ENCODE measurements around the gene AKR7A3.

DNA sequence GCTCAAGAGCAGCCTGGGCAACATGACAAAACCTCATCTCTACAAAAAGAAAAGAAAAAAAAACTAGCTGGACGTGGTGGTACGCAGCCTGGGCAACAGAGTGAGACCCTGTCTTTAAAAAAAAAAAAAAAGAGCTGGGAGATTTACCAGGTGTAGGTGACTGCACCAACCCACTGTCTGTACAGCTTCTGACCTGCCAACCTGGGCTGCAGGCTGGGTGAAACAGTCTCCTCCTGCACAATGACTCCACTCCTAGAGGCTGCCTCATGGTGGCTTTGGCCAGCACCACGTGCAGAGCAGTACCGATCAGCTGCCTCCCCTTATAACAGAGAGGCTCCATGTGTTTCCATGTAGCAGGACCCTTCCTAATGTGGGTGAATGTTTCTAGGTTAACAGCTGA lies 33.3 kb downstream of the AKR7A3 start:
- TF ChIP-seq, protein P1, sequence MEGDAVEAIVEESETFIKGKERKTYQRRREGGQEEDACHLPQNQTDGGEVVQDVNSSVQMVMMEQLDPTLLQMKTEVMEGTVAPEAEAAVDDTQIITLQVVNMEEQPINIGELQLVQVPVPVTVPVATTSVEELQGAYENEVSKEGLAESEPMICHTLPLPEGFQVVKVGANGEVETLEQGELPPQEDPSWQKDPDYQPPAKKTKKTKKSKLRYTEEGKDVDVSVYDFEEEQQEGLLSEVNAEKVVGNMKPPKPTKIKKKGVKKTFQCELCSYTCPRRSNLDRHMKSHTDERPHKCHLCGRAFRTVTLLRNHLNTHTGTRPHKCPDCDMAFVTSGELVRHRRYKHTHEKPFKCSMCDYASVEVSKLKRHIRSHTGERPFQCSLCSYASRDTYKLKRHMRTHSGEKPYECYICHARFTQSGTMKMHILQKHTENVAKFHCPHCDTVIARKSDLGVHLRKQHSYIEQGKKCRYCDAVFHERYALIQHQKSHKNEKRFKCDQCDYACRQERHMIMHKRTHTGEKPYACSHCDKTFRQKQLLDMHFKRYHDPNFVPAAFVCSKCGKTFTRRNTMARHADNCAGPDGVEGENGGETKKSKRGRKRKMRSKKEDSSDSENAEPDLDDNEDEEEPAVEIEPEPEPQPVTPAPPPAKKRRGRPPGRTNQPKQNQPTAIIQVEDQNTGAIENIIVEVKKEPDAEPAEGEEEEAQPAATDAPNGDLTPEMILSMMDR (IDR thresholded peaks at IDR 0.05), result no peak
- no peak for TF ChIP-seq ZFX (IDR thresholded peaks at IDR 0.05; ENCODE audit: borderline replicate concordance)

All from 22Rv1 (cell line).